AG04449 (cell line): Measurements from ENCODE around the gene KBTBD13.

Experiments used
- CTCF ChIA-PET: fragments of 350-600 bp; formaldehyde crosslinking; extraction: SDS; loops from one replicate; lab custom pipeline; 2021; ENCODE audit warnings: antibody characterized with exemption; lab: Yijun Ruan, JAX
- POLR2A ChIA-PET: fragments of 400-600, 350-600 bp; formaldehyde crosslinking; extraction: SDS; loops from one replicate; lab custom pipeline; 2020; ENCODE audit warnings: antibody characterized with exemption, inconsistent platforms; lab: Yijun Ruan, JAX
- DNase-seq: peaks from one replicate; pipeline ENCODE4 v3.0.0-alpha.2; 2010; ENCODE audit warnings: low read depth, low spot score
- H3K4me3 ChIP-seq: 2 replicates; pipeline ENCODE4 v1.5.1; 2011; ENCODE audit warnings: low read depth, mild to moderate bottlenecking, control low read depth, low read length
- TF ChIP-seq, protein P1 (sequence below): IDR thresholded peaks from one replicate; pipeline ENCODE4 v1.5.1; 2011; ENCODE audit warnings: mild to moderate bottlenecking, moderate library complexity, low read length, control low read depth, inconsistent platforms; ENCODE audit not compliant: insufficient read depth; ENCODE audit errors: missing control alignments

The KBTBD13 gene

DNA sequence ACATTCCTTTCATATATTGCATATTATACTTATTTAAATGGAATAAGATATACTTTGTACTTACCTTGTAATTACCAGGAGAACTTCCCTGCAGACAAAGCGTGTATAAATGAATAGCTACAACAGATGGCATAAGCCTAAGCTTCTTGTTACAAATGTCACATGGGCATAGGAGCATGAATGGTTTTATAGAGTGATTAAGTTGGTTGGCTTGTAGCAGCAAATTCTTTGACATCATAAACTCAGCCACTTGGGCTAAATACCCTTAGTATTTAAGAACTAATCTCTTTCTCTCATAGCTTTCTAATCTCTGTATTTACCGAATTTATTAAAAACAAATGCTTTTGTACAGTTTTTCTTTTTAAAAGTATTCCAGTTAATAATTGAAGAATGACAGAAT is 38.5 kb downstream of the KBTBD13 start, which contains the start of gene UBAP1L:
UBAP1L (minus strand) TSS at position 115 of the 400 bp plus-strand sequence. CDS start 8,985 bp downstream, outside the sequence.
- CTCF ChIA-PET: interaction anchor here (0.9 to 7.8 kb wide), 5 partner anchors 9 to 62 kb away, joined by 4 to 79 read pairs (median 4); no protein-coding TSS in a partner anchor
- no peak for DNase-seq
- H3K4me3 ChIP-seq: no peak within 1 kb of the TSS
- TF ChIP-seq, protein P1, sequence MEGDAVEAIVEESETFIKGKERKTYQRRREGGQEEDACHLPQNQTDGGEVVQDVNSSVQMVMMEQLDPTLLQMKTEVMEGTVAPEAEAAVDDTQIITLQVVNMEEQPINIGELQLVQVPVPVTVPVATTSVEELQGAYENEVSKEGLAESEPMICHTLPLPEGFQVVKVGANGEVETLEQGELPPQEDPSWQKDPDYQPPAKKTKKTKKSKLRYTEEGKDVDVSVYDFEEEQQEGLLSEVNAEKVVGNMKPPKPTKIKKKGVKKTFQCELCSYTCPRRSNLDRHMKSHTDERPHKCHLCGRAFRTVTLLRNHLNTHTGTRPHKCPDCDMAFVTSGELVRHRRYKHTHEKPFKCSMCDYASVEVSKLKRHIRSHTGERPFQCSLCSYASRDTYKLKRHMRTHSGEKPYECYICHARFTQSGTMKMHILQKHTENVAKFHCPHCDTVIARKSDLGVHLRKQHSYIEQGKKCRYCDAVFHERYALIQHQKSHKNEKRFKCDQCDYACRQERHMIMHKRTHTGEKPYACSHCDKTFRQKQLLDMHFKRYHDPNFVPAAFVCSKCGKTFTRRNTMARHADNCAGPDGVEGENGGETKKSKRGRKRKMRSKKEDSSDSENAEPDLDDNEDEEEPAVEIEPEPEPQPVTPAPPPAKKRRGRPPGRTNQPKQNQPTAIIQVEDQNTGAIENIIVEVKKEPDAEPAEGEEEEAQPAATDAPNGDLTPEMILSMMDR: no peak
- POLR2A ChIA-PET: no interaction called here

DNA sequence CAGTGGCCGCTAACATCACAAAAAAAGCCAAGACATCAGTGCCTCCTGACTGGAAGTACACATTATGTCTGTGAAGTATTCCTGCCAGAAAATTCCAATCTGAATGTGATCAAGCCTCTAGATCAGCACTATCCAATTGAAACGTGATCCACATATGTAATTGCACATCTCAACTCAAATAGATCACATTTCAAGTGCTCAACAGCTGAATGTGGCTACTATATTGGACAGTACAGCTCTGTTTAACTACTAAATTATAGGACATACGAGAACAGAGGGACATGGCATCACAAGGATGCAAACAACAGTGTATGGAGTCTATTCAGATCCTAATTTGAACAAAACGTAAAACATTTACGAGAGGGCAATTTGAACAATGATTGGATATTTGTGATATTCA is 39.0 kb downstream of the KBTBD13 start:
- POLR2A ChIA-PET: no interaction called here
- TF ChIP-seq, protein P1: no peak
- no peak for DNase-seq
- no peak overlapping the region for H3K4me3 ChIP-seq
- CTCF ChIA-PET: interaction anchor here (0.9 to 7.8 kb wide), 4 partner anchors 9 to 62 kb away, joined by 3 to 79 read pairs (median 10); no protein-coding TSS in a partner anchor
